HG02852 (cell line): ENCODE measurements around the gene BRME1.

Experiments used
- ATAC-seq: cut with Tn5 transposase; IDR thresholded peaks from one replicate; pipeline ENCODE4 v1.9.1; 2021; ENCODE audit warnings: mild to moderate bottlenecking, moderate library complexity; ENCODE audit not compliant: unreplicated experiment

The BRME1 gene

GRCh38 chr19:13888281-13888680 is 17.6 kb downstream of the BRME1 start:
- ATAC-seq = no peak

DNA sequence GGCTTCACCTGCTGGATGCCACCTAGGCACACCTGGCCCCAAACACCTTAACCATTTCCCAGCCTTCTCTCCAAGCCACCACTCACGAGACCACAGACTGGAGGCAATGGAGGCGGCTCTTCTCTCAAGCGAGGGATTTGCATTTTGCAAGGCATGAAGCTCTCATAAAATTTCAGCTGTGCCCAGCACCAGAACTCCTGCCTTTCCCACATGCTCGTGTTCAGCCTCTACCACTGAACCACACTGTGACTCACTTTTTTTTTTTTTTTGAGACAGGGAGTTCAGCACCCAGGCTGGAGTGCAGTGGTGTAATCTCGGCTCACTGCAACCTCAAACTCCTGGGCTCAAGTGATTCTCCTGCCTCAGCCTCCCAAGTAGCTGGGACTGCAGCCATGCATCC is 18.4 kb downstream of the BRME1 start:
- ATAC-seq = no peak

GRCh38 chr19:13887018-13887436 is 18.9 kb downstream of the BRME1 start:
- ATAC-seq = no peak

DNA sequence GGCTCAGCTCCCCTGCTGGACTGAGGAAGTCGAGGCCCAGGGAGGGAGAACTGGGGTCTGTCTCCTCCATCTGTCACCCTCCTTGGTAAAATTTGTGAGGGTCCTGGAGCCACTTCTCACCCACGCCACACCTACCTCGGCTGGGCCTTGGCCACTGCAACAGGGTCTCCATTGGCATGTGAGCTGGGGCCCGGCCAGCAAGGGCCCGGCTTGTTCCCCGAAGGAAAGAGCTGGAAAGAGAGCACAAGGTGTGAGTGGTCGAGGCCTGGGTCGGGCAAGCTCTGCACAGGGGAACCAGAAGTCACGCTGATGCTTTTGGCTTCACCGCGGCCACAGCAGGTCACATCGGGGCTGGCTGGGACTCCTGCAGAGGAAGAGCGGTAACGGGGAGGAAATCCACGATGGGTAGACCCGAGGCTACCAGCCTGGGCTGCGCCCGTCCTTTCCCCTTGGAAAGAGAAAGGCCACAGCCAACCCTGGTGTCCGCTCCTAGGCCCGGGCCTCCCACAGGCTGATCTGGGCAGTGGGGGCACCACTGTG is 20.0 kb downstream of the BRME1 start:
- ATAC-seq = no peak

GRCh38 chr19:13884726-13885591 is 21.0 kb downstream of the BRME1 start:
- no peak for ATAC-seq

DNA sequence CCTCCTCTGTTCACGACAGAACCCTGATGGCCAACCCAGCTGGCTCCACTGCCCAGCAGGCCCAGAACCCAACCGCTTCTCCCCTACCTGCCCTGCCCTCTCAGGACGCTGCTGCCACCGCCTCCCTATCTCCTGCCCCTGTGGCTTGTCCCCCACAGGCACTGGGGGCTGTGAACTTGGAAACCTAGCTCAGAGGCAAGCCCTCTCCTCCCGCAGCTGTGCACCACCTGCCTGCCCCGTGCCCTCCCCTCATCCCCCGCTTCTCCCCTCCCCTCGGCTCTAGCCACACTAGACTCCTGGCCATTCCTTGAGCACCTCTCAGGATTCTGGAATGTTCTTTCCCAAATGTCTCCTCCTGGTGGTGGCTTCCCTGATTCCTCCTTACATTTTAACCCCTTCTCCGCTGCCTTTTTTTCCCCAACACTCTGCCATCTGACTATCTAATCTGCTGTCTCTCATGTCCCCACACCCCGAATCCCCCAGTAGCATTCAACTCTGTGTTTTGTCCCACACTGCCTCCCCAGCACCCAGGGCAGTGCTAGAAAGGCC is 22.3 kb downstream of the BRME1 start:
- no peak for ATAC-seq

GRCh38 chr19:13882836-13883235 is 23.1 kb downstream of the BRME1 start:
- ATAC-seq = no peak

DNA sequence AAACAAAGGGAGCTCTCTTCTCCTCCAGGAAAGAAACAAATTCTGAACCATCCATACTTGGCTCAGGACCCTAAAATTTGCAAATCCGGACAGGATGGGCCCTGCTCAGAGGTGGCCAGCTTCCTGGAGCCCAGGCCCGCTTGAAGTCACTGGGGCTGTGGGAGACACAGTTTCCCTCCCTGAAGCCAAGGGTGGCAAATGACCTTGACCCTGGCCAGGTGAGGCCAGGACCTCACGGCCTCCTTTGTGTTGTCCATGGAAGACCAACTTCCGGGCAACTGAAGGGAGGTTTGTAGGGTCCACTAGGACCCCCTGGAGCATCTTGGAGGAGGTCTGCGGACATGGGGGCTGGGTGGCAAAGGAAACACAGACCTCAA is 23.5 kb downstream of the BRME1 start:
- no peak for ATAC-seq

- ATAC-seq = no peak
These were observed 24.1 kb downstream of the BRME1 start for GRCh38 chr19:13881692-13882418.

DNA sequence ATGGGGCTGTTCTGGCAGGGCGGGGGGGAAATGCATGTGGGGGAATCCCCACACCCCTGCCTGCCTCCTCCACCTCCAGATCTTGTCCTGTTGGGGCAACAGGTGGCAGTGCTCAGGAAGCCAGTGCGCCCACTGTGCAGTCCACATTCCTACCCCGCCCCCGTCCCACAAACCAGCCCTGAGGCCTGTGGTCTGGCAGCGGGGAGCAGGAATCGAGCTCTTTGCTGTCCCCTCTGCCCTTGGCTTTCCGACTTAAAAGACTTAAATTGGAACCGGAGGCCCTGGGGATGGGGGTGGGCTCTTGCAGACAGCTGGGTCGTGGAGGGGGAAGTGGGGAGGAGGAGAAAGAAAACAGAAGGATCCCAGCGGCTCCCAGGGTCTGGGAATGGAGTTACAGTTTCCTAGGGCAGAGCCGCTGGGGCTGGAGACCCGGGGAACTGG is 24.6 kb downstream of the BRME1 start:
- ATAC-seq = no peak

- peak; percentile 86 for ATAC-seq
These were observed 25.6 kb downstream of the BRME1 start for GRCh38 chr19:13880059-13881043.

DNA sequence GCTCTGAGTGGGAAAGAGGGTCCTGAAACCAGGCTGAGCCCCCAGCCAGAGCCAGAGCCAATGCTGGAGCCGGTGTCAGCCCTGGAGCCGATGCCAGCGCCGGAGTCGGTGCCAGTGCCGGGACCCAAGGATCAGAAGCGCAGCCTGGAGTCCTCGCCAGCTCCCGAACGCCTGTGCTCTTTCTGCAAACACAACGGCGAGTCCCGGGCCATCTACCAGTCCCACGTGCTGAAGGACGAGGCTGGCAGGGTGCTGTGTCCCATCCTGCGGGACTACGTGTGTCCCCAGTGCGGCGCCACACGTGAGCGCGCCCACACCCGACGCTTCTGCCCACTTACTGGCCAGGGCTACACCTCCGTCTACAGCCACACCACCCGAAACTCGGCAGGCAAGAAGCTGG is 28.6 kb downstream of the BRME1 start:
- no peak for ATAC-seq

GRCh38 chr19:13876834-13877233 is 29.1 kb downstream of the BRME1 start, which contains the start of gene NANOS3:
NANOS3 (plus strand) TSS chr19:13877134; CDS start chr19:13877249, 115 bp downstream.
- ATAC-seq = no peak

- no peak for ATAC-seq
These were observed 30.1 kb downstream of the BRME1 start for GRCh38 chr19:13875824-13876223.

DNA sequence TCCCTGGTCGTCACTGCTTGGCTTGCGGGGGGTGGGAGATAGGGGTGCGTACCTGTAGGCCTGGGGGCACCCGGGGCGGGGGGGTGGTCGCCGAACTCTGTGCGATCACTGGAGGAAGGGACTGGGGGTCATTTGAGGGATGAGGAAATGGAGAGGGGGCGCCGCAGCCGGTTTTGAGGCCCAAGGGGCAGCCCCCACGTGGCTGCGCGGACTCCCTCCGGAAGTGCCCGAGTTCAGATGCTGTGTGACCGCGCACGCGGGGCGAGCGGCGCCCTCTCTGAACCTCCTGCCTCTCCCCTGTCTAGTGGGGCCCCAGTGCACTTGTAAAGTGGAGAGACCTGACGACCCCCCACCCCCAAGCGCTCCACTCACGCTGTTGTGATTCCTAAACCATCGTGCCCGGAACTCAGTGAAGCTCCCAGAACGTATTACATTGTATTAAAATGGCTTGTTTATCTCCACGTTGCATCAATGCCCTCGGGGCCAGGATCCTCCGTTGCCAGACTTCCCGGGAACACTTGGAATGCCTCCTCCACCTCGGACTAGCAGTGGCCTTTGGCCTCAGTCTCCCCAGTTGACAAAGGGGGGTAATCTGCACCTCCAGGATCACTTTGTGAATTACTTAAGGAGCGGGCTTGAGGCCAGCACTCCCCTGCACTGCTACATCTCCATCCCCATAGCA is 31.9 kb downstream of the BRME1 start:
- ATAC-seq = no peak

DNA sequence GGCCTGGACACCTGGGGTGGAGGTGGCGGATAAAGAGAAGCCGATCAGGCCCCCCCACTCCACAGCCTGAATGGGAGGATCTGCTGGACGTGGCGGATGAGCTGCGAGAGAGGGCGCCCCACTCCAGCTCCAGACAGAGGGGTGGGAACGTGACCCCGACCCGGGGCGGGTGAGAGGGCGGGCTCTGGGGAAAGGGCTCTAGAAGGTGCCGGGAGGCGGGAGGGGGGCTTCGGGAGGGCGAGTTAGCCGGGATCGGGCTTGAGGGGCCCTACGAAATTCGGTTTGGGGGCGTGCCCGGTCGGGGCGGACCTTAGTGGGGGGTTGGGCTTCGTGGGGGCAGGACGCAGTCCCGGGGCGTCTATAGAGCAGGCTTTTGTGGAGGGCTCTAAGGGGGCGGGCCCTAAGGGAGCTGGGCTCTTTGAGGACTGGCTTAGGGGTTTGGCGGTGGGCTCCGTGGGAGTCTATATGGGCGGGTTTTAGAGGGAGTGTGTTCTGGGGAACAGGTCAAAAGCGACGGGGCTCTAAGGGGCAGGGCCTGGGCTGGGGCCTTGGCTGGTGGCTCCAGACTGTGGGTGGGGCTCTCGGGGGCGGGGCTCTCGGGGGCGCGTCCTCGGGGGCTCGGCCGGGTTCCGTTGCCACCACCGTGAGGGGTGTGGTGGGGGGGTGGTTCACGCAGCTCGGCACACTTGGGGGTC is 33.1 kb downstream of the BRME1 start:
- no peak for ATAC-seq

- ATAC-seq = no peak
These were observed 33.6 kb downstream of the BRME1 start for GRCh38 chr19:13872339-13872694.

DNA sequence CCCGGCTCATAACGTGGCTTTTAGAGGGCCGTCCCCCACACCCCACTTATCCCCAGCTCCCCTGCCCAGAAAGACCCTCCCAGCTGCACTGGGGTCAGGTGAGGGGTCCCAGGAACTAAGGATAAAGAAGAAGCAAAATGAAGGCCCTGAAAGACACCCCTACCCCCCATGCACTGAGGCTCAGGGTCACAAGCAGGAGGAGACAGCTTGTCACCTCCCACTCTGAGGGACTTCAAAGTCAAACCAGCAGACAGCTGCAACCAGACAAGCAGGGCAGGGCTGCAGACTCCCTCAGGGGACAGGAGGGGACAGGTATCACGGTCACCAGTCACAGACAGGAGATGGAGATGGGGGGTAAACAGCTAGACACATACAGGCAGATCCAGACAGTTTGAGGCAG is 35.0 kb downstream of the BRME1 start:
- no peak for ATAC-seq

- ATAC-seq = no peak
These were observed 36.6 kb downstream of the BRME1 start for GRCh38 chr19:13869281-13869680.
